HG03060 (cell line): ENCODE results near the gene EPHA8.

Experiments
- ATAC-seq: cut with Tn5 transposase; IDR thresholded peaks from one replicate; pipeline ENCODE4 v1.9.1; 2021; ENCODE audit warnings: low read depth, moderate number of reproducible peaks; ENCODE audit not compliant: unreplicated experiment

EPHA8 gene

DNA sequence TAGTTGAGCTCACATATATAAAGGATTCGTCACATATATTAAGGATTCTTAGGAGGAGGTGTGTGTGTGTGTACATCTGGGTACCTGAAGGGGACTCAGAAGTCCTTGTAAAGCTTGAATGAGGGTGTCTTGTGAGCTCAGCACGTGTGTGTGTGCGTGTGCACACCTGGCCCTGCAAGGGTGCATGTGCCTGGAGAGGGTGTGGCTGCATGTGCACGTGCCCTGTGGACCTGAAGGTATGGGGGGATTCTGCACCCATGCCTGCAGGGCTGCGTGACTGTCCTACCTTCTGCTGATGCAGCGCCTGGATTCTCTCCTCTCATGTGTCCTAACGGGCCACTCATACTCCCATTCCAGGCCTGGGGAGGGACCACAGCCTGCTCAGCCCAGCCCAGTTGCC lies 24.0 kb downstream of the EPHA8 start:
- ATAC-seq = no peak

DNA sequence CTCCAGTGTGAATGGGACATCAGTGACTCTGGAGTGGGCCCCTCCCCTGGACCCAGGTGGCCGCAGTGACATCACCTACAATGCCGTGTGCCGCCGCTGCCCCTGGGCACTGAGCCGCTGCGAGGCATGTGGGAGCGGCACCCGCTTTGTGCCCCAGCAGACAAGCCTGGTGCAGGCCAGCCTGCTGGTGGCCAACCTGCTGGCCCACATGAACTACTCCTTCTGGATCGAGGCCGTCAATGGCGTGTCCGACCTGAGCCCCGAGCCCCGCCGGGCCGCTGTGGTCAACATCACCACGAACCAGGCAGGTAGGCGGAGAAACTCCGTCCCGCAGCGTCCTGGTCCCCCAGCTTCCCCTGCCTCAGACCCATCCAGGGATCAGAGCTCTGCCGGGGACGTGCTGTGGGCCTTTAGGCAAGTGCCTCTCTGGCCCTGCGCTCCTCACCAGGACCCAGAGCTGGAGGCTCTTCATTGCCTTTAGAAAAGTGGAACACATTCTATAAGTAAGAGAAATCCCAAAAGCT lies 25.7 kb downstream of the EPHA8 start:
- ATAC-seq = no peak

DNA sequence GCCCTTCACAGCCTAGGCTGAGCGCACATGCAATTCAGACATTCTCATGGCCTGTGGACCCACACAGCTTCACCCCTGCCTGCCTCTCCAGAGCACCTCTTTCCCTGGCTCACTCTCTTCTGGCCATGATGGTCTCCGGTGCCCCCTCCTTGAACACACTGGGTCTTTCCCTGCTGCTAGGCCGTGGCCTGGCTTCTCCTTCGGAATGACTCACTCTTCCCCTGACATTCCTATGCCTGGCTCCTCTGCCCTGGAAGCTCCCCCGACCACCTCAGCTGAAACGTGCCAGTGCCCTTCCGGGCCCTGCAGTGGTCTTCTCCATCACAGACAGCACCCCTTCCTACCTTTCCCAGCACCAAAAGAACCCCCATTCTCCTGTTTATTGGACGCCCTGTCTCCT lies 28.3 kb downstream of the EPHA8 start:
- no peak for ATAC-seq

DNA sequence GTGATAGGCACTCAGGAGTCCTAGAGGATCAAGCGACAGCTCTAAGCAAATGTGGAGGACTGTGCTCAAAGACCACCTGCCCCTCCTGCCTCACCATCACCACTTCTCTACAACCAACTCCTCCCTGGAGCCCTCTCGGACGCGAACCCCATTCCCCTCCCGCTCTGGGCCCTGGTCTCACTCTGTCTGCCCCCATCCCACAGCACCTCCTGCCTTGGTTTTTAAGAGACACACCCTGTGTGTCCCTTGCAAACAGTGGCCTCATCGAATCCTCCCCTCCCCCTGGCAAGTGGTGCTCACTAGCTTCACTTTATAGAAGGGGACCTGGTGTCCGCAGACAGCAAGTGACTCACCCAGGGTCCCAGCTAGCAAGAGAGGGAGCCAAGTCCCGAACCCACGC lies 28.8 kb downstream of the EPHA8 start:
- ATAC-seq = no peak

DNA sequence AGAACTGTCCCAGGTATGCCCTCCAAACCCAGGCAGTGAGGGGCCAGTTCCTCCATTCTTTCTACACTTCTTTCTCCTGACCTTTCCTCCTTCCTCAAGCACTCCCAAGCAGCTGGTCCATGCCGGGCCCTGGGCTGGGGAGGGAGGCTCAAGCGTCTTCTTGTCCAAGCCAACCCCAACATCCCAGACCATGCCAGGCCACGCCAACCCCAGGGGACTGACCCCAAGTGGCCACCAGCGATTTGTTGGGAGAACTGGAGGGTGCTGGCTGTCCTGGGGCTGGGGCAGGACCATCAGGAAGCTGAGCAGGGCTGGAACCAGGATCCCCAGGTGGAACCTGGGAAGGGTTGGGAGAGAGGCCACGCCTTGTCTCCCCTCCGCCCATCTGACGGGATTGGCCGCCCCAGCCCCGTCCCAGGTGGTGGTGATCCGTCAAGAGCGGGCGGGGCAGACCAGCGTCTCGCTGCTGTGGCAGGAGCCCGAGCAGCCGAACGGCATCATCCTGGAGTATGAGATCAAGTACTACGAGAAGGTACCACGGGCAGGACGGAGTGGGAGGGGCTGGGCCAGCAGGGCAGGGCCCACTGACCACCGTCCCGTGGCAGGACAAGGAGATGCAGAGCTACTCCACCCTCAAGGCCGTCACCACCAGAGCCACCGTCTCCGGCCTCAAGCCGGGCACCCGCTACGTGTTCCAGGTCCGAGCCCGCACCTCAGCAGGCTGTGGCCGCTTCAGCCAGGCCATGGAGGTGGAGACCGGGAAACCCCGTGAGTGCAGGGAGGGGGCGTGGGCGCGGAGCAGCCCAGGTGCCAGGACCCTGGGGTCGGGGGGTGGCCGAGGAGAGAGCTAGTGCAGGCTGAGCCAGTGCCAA lies 29.9 kb downstream of the EPHA8 start:
- no peak for ATAC-seq

DNA sequence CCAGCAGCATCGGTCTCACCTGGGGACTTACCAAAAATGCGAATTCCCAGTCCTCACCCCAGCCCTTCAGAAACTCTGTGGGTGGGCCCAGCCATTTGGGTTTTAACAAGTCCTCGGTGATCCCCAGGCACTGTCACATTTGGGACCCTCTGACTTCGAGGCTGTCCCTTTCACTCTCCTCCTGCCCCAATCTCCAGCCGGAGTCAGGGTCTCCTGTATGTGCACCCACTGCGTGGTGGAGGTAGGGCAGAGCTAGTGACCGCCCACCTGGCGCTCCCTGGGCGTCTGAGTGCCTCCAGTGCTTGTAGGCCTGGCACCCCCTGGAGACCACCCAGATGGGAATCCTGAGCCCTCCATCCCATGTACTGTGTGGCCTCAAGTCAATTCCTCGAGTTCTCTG lies 31.1 kb downstream of the EPHA8 start:
- ATAC-seq = no peak

DNA sequence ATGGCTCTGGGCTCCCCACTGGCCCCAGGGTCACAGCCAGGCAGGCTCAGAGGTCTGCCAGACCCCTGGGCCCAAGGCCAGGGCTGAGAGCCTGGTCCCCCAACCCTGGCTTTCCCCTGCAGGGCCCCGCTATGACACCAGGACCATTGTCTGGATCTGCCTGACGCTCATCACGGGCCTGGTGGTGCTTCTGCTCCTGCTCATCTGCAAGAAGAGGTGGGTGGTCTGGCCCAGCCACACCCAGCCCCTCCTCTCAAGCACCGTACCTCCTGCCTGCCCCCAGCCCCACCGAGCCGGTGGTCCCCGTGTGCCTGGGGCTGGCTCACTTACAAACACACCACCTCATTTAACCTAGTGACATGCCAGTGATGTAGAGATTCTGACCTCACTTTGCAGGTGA lies 31.8 kb downstream of the EPHA8 start:
- ATAC-seq = no peak

DNA sequence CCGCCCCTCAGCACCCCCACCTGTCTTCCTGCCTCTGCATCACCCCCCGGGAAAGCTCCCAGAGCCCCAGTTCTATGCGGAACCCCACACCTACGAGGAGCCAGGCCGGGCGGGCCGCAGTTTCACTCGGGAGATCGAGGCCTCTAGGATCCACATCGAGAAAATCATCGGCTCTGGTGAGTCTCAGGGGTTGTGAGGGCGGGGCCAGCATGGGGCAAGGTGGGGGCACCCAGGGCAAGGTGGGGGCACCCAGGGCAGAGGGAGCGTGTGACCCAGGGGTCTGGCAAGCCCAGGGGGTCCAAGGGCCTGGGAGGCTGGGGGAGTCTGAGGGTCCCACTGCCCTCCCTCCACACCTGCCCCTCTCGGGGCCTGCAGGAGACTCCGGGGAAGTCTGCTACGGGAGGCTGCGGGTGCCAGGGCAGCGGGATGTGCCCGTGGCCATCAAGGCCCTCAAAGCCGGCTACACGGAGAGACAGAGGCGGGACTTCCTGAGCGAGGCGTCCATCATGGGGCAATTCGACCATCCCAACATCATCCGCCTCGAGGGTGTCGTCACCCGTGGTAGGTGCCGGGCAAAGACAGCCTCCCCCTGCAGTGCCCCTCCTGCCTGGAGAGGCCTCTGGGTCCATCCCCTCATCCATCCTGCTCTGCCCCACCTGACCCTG lies 34.1 kb downstream of the EPHA8 start:
- no peak for ATAC-seq

DNA sequence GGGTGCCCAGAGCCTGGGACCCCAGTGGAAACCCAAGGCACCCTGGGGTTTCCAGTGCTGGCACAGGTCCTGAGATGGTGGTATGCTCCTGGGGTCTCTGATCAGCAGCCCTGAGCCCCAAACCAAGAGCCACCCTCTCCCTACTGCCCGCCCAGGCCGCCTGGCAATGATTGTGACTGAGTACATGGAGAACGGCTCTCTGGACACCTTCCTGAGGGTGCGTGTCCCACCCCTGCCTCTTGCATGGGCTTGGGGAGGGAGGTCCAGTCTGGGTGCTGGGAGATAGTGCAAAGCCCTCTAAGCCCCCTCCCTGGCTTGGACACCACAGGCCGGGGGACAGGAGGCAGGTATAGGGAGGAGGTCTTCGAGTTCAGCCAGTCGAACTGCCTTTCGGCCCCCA lies 34.7 kb downstream of the EPHA8 start:
- ATAC-seq = no peak

DNA sequence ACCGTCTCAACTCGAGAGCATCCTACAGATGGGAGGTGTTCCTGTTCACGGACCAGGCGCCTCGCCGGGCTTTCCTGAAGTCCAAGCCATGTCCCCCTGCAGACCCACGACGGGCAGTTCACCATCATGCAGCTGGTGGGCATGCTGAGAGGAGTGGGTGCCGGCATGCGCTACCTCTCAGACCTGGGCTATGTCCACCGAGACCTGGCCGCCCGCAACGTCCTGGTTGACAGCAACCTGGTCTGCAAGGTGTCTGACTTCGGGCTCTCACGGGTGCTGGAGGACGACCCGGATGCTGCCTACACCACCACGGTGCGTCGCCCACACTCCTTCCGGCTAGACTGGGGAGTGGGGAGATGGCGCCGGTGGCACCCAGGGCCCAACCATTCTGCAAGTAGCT lies 35.4 kb downstream of the EPHA8 start:
- no peak for ATAC-seq

DNA sequence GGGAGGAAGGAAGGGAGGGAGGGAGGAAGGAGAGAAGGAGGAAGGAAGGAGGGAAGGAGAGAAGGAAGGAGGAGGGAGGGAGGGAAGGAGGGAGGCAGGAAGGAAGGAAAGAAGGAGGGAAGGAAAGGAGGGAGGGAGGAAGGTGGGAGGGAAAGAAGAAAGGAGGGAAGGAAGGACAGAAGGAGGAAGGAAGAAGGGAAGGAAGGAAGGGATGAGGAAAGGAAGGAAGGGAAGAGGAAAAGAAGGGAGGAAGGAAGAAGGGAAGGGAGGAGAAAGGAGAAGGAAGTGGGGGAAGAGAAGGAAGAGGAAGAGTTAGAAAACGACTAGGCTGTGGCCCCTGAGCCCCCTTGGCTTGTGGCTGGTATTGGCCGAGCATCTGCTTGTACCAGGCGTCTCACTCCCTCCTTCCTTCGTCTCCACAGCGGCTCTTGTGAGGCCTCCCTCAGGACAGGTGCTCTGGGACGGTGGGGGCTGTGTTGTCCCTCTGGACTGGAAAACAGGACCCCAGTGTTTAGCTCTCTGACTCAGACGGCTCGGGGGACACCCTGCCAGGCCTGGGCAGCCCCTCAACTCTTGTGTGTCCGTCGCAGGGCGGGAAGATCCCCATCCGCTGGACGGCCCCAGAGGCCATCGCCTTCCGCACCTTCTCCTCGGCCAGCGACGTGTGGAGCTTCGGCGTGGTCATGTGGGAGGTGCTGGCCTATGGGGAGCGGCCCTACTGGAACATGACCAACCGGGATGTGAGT lies 37.0 kb downstream of the EPHA8 start:
- no peak for ATAC-seq

DNA sequence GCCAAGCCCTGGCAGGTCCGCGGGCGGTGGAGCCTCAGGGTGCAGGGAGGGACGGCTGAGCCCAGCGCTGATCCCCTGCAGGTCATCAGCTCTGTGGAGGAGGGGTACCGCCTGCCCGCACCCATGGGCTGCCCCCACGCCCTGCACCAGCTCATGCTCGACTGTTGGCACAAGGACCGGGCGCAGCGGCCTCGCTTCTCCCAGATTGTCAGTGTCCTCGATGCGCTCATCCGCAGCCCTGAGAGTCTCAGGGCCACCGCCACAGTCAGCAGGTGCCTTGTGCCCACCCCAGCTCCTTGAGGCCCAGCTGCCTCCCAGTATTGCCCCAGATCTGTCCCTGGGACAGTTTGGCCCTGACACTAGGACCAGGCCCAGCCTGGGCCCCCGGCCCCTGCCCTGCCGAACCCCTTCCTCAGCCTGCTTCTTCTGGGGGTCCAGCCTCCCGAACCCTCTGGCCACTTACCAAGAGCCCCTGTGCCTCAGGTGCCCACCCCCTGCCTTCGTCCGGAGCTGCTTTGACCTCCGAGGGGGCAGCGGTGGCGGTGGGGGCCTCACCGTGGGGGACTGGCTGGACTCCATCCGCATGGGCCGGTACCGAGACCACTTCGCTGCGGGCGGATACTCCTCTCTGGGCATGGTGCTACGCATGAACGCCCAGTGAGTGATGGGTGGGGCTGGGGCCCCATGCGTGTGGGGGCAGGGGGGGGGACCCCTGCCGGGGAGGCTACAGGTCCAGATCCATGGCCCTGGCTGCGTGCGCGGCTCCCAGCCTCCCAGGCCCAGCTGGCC lies 37.7 kb downstream of the EPHA8 start:
- ATAC-seq = no peak

DNA sequence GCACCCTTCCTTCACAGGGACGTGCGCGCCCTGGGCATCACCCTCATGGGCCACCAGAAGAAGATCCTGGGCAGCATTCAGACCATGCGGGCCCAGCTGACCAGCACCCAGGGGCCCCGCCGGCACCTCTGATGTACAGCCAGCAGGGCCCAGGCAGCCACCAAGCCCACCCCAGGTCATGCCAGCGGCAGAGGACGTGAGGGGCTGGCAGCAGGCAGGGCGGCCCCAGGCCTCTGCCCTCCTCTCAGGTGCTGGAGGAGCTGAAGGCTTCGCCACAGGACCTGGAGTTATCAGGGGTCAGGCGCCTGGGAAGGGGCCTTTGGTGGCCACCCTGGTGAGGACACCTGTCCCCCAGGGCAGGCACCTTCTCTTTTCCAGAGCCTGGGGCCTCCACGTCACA lies 38.3 kb downstream of the EPHA8 start:
- ATAC-seq = no peak

DNA sequence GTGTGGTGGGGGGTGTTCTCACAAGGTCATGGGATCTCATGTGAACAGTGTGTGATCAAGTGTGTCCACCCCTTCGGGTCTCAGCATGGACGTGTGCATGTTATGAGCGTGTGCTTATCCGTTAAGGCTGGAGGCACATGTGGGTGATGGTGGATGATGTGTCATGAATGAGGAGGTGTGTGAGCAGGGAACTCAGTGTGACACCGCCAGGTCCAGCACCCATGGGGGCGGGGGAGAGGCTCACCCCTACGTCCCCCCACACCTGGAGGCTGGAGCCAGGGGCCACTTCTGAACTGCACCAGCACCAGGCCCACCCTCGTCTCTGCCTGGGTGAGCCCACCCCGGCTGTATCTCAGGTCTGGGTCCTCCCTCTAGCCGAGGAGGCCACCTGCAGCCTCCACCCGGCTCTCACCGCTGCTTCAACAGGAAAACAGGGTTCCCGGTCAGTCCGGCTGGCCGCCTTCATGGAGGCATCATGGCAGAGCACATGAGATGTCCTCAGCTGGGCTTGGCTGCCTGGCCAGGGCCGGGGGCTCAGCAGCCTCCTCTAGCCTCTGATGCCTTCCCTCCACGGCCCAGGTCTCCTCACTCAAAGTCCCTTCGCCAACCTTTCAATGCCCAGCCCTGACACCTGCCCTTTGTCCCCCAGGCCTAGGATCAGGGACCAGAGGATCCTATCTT lies 38.9 kb downstream of the EPHA8 start:
- ATAC-seq = no peak

DNA sequence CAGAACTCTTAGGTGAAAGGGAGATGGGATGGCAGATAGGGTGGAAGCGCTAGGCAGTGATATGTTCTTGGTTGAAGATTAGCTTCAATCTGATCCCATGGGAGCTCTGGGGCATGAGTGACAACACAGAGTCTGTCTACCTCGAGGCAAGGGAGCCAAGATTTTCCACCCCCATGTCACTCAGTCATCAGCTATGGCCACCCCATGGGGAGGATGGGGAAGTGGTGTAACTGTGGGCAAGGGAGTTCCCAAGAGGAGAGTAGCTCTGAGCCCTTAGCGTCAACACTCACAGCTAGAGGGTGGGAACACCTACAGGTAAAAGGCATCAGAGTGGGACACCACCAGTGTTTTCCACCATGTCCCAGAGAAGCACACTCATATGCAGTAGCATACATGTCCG lies 42.9 kb downstream of the EPHA8 start:
- ATAC-seq = no peak

DNA sequence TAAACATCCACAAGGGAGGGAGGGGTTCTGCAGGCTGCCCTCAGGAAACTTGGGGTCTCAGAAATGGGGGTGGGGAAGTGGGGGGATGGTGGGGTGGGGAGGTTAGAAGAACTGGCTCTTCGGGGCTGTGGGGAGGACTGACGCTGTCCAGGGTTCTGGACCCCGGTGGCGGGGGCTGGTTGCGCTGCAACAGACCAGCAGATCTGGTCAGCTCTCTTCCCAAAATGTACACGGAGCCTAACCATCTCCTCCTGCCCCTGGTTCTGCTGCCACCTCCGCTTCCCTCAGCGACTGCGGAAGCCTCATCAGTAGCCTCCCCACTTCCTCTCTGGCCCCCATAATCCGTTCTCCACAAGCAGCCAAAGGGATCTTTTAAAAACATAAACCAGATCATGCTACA lies 43.9 kb downstream of the EPHA8 start:
- no peak for ATAC-seq

DNA sequence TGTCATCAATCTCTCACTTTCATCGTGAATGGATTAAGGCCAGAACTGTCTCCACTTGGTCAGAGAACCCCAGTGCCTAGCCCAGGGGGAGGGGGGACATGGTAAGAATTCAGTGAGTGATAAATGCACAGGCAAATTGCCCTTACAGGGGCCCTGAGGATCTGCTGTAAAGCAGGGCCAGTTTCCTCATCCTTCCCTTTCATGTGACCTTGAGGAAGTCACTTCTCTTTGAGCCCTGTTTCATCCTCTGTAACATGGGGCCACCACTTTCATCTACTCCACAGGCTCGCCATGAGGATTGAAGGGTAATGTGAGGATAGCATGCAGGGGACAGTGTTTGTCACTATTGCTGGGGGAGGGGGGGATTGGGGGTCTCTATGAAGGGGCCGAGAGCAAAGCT lies 45.1 kb downstream of the EPHA8 start:
- no peak for ATAC-seq

DNA sequence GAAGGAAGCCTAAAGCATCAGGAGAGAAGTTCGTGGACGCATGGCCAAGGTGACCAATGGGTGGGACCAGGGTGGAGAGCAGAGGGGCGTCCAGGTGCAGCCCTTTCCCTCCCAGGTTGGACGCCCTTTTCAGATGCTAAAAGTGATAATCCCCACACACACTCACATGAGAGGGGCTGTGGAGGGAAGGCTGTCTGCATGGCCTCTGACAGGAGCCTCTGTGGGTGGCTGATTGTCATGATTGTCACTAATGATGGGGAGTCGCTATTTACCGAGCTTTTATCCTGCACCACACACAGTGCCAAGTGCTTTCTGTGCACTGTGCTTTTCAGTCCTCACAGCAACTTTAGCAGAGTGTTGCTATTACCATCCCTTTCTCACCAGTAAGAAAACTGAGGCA lies 46.0 kb downstream of the EPHA8 start:
- ATAC-seq = no peak

DNA sequence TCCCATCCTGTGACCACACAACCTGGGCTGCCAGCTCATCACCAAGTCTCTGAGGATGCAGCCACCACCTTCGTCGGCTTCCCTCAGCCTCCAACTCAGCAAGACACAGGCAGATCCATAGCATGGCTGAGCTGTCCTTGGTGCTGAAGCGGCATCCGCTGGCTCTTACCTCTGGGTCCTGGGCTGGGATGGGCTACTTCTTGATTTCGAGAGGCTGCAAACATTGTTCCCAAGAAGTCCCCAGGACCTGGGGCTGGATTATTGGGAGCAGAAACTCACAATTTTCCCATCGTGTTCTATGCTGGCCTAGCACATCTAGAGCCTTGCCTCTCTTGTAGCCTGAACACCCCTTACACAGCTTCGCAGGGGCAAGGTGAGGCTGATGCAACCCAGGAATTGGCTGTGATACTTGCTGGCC lies 48.2 kb downstream of the EPHA8 start:
- no peak for ATAC-seq
